Psoas muscle (tissue), 8 donors: ENCODE data around the gene LENEP. TPM values are rescaled to one million over a fixed set of nuclear protein-coding genes. Genes with fewer than 3 reads are reported as not detected.

Experiments
- ATAC-seq, 4 donors: fragments of 200-7000 bp; cut with Tn5 transposase; one replicate each; pipeline ENCODE4 v1.9.1; 2020; ENCODE audit warnings: moderate library complexity in 3 of 4, mild to moderate bottlenecking in 2 of 4
- DNase-seq, 2 donors: peaks; one replicate each; pipeline ENCODE4 v3.0.0-alpha.2; 2020
- H3K27ac ChIP-seq: fragments of 200-600 bp; one replicate; pipeline ENCODE4 v1.8.0; 2022
- H3K27me3 ChIP-seq, 3 donors: fragments of 200-600 bp in 1 of 3; one replicate each; pipeline versions ENCODE4 v1.6.1 to v1.8.0; 2013 to 2022; ENCODE audit warnings: low read length in 2 of 3, mild to moderate bottlenecking in 2 of 3, moderate library complexity in 1 of 3; ENCODE audit not compliant: insufficient read depth in 3 of 3
- H3K36me3 ChIP-seq, 2 donors: fragments of 200-600 bp in 1 of 2; one replicate each; pipeline versions ENCODE4 v1.6.1 to v1.8.0; 2013 to 2022; ENCODE audit warnings: low read depth in 1 of 2, mild to moderate bottlenecking in 1 of 2, moderate library complexity in 1 of 2; ENCODE audit not compliant: insufficient read depth in 1 of 2
- H3K4me1 ChIP-seq: fragments of 200-600 bp; one replicate; pipeline ENCODE4 v1.8.0; 2022
- H3K4me3 ChIP-seq: fragments of 200-600 bp; one replicate; pipeline ENCODE4 v1.8.0; 2022; ENCODE audit warnings: mild to moderate bottlenecking
- H3K9me3 ChIP-seq: fragments of 200-600 bp; one replicate; pipeline ENCODE4 v1.8.0; 2022
- WGBS, 3 donors: extraction: QIAGEN DNeasy Blood & Tissue Kit; methylation state at CpG; one replicate each; pipeline versions ENCODE4 v1.1.6 to v1.1.7; 2013; 5-methylcytosine and 5-hydroxymethylcytosine counted together
- intact Hi-C, 2 donors: fragments of 100-400 bp; cut with DNase I; formaldehyde crosslinking; loops; one replicate each; pipeline versions ENCODE4 v1.11.0 to v1.14.2; 2022
- polyA plus RNA-seq, 3 donors: library from polyadenylated mRNA; stranded (reverse); fragments of 200-250 nt; gene quantifications; one replicate each; pipeline ENCODE4 v1.2.3, GENCODE V29; 2013
- total RNA-seq, 4 donors: library from RNA; stranded (reverse); fragmentation: NEBNext Ultra II Directional in 2 of 4; extraction: Animal tissue kit (Norgen Biotek cat#: 25700) in 2 of 4; gene quantifications; one replicate each; pipeline versions ENCODE4 v1.2.1 to v1.2.4, GENCODE V29; 2021 to 2023
- TF ChIP-seq, protein P1 (sequence below): fragments of 200-600 bp; IDR thresholded peaks from one replicate; pipeline ENCODE4 v1.8.0; 2022; ENCODE audit warnings: antibody characterized with exemption
- donor health status: healthy with polysubstance abuse.
- donor health status: DM: no; HTN: no; CAD: no; lungs with moderate emphysema.
- donor health status: Bipolar disorder and iron deficiency.
- donor health status: healthy.
- donor health status: DM: yes; HTN: yes; CAD: no.
- donor health status: DM: no; HTN: no; CAD: no.
- donor health status: DM: no; HTN: no; CAD: no.
- donor health status: DM: yes; HTN: yes; CAD: no.

The LENEP gene
- total and polyA plus RNA-seq, 7 donors, result not detected

DNA sequence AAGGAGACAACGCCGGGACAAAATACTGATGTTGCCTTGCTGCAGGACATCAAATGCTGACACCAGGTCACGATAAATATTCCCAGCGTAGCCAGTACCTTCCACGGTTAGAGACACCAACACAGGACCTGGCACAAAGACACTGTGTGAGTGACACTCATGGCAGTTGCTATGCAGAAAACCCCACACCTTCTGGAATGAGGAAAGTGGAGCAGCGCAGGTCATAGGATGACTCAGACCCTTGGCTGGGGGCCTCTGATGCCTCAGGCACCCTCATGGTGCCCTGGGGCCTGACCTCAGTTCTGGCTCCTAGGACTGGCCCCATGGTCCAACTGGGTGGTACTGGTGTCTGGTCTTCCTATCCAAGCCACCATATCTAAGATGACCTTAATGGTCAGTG lies 33.2 kb downstream of the LENEP start:
- H3K36me3 ChIP-seq, result no peaks in the 10 kb centered on the region
- H3K27me3 ChIP-seq, result no peaks in the 10 kb centered on the region
- WGBS, 3 donors, result 83 to 89% (median 84%) methylated on average over 6 of the region's 6 CpGs
- H3K27ac ChIP-seq, result no peak overlapping the region
- intact Hi-C loops, result no loop called here
- H3K4me1 ChIP-seq, result no peaks in the 10 kb centered on the region
- H3K9me3 ChIP-seq, result no peaks in the 10 kb centered on the region
- TF ChIP-seq, protein P1, sequence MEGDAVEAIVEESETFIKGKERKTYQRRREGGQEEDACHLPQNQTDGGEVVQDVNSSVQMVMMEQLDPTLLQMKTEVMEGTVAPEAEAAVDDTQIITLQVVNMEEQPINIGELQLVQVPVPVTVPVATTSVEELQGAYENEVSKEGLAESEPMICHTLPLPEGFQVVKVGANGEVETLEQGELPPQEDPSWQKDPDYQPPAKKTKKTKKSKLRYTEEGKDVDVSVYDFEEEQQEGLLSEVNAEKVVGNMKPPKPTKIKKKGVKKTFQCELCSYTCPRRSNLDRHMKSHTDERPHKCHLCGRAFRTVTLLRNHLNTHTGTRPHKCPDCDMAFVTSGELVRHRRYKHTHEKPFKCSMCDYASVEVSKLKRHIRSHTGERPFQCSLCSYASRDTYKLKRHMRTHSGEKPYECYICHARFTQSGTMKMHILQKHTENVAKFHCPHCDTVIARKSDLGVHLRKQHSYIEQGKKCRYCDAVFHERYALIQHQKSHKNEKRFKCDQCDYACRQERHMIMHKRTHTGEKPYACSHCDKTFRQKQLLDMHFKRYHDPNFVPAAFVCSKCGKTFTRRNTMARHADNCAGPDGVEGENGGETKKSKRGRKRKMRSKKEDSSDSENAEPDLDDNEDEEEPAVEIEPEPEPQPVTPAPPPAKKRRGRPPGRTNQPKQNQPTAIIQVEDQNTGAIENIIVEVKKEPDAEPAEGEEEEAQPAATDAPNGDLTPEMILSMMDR, result no peak
- no peak for DNase-seq
- peak; percentile 37 to 74 (median 56) for ATAC-seq
- no peak overlapping the region for H3K4me3 ChIP-seq

DNA sequence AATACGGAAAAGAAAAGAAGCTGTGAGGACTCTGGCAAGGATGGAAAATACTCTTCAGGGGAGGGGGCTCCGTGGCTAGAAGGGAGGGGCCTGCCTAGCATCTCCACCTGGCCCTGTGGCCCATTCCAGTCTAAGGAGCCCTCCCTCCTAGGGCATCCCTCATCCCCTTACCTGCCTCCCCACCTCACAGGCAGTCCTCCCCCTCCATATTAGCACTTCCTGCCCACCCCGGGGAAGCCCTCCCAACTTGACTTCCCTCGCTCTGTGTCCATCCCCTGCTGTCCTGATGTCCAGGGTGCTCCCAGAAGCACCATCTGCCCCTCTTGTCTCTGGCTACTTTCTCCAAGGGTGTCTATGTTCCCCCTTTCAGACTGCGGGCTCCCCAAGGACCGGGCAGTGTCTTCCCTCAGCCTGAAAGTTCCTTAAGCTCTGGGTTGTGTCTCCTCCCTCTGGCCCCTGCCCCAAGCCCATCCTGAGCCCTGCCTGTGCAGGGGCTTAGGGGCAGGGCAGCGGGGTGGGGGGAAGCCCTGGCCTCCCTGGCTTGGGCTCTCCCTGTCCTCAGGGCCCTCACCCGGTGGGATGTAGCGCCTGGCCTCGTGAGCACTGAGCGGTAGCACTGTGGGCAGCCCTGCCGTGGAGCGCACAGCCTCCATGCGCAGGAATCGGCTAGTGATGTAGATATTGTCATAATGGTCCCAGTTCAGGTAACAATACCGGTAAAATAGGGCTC lies 36.3 kb downstream of the LENEP start:
- Histone ChIP-seq H3K4me1 (no peaks in the 10 kb centered on the region), H3K27ac (no peak overlapping the region), H3K36me3 (no peaks in the 10 kb centered on the region), H3K4me3 (no peak overlapping the region), H3K9me3 (no peaks in the 10 kb centered on the region), H3K27me3 (no peaks in the 10 kb centered on the region)
- 78 to 84% (median 83%) methylated on average over 14 to 16 of the region's 16 CpGs for WGBS, 3 donors
- intact Hi-C loops, result no loop called here
- ATAC-seq (no peak), DNase-seq (no peak)
- TF ChIP-seq, protein P1, result no peak

DNA sequence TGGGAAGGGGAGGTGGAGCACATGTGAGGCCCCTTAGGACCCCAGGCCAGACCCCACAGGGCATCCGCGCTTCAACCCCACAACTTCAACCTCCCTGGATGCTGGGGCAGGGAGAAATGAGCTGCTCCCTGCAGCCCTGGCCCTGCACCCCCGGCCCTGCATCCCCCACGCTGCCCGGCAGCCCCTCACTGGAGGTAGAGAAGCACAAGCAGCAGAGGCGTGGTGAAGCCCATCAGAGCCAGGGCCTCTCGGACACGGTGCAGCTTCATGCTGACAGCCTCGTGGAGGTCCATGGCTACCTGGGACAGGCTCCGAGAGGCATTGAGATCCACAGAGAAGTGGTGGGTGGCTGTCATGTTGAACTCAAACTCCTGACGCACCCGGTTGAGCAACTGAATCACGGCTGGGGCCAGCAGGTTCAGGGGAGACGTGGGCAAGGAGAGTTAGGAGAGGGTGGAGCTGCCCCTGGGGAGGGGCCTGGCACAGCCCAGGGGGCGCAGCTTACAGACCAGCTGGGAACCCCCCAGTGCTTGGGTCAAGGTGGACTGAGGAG lies 36.9 kb downstream of the LENEP start:
- ATAC-seq (no peak), DNase-seq (peak in 1 of 2 donors; percentile 52)
- intact Hi-C loops, result no loop called here
- H3K36me3 ChIP-seq, result no peaks in the 10 kb centered on the region
- H3K9me3 ChIP-seq, result no peaks in the 10 kb centered on the region
- no peaks in the 10 kb centered on the region for H3K27me3 ChIP-seq
- TF ChIP-seq, protein P1, result no peak
- no peak overlapping the region for H3K27ac ChIP-seq
- no peak overlapping the region for H3K4me3 ChIP-seq
- H3K4me1 ChIP-seq, result no peaks in the 10 kb centered on the region
- 81 to 91% (median 86%) methylated on average over 15 of the region's 15 CpGs for WGBS, 3 donors

DNA sequence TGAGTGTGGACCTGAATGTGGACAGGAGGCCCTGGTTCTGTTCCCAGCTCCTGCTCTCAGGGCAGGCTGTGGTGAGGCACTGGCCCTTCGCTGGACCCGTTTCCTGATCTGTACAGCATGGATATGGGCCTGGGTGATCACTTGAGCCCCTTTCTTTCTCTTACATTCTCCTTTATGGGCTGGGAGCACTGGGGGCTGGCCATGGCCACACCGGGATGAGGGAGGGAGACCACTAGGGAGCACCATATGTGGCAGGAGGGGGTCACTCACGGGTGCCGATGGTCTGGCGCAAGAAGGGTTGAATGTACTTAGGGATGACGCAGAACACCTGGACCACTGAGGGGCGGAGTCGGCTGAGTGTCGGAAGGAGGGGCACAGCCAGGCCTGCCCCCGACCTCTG lies 37.5 kb downstream of the LENEP start:
- intact Hi-C loops, result no loop called here
- 76 to 78% (median 76%) methylated on average over 11 of the region's 11 CpGs for WGBS, 3 donors

More for the DNA sequence above, 37.5 kb downstream of the LENEP start:
- no peaks in the 10 kb centered on the region for H3K27me3 ChIP-seq
- DNase-seq (no peak), ATAC-seq (no peak)
- no peaks in the 10 kb centered on the region for H3K9me3 ChIP-seq
- no peak overlapping the region for H3K27ac ChIP-seq
- TF ChIP-seq, protein P1, result no peak
- H3K4me1 ChIP-seq, result no peaks in the 10 kb centered on the region
- no peak overlapping the region for H3K4me3 ChIP-seq
- no peaks in the 10 kb centered on the region for H3K36me3 ChIP-seq
